GM19395 (cell line): Measurements from ENCODE around the gene TMEM117.
"Not testable (repeated sequence)": the region's sequence is repeated elsewhere in the genome, so short reads cannot be mapped to it uniquely, and the experiment has no call there.

Experiments used
- ATAC-seq: cut with Tn5 transposase; IDR thresholded peaks from one replicate; pipeline ENCODE4 v1.9.1; 2021; ENCODE audit warnings: mild to moderate bottlenecking, moderate library complexity; ENCODE audit not compliant: unreplicated experiment

TMEM117 gene

GRCh38 chr12:43836475-43836989 lies 651 bp downstream of the TMEM117 start:
- peak; percentile 27 for ATAC-seq

DNA sequence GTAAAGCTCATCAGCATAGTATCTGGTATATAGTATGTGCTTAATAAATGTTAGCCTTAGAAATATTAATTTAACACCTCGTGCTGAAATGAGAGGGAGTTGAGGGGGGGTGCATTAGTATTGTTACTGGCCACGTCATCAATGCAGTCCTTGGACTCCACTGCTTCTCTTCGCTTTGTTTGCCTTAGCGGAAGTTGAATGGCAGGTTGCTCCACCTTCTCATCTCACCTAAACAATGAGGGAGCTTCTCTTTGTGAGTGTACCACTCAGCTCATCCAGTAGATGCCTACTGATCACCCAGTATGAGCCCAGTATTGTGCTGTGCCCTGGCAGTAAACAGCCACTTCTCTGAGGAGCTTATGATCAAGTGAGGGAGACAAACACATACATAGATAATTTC lies 4.5 kb downstream of the TMEM117 start:
- no peak for ATAC-seq

DNA sequence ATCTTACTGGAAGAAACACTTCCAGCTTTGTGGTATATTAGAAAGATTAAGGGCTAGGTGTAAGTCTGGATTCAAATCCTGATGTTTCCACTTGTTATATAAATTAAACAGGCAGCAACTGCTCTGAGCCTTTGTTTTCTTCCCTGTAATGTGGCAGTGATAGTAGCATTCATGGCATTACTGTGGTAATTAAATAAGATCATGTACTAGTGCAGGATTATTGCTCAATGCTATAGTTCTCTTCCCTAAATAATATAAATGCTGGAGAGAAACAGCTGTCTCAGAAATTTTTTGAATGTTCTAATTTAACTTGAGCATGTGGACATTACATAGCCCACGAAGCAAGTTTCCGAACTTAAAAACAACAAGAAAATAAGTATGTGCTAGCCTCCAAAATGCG lies 5.4 kb downstream of the TMEM117 start:
- ATAC-seq = no peak

DNA sequence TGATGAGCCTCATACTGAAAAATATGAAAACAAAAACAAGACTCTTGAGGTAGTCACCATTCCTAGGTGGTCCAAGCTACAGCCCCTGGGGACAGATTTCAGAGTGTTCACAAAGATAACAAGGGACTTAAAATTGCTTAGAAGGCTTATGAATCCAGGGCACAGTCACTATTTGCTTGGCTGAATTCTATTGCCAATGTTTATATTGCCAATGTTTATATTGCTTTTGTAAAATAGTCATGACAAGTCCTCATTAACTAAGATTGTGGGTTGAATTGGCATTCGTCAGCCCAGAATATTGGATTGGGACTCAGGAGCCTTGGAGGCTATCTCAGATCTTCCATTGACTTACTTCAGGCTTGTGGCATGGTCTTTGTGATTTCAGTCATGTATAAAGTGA lies 6.4 kb downstream of the TMEM117 start:
- no peak for ATAC-seq

DNA sequence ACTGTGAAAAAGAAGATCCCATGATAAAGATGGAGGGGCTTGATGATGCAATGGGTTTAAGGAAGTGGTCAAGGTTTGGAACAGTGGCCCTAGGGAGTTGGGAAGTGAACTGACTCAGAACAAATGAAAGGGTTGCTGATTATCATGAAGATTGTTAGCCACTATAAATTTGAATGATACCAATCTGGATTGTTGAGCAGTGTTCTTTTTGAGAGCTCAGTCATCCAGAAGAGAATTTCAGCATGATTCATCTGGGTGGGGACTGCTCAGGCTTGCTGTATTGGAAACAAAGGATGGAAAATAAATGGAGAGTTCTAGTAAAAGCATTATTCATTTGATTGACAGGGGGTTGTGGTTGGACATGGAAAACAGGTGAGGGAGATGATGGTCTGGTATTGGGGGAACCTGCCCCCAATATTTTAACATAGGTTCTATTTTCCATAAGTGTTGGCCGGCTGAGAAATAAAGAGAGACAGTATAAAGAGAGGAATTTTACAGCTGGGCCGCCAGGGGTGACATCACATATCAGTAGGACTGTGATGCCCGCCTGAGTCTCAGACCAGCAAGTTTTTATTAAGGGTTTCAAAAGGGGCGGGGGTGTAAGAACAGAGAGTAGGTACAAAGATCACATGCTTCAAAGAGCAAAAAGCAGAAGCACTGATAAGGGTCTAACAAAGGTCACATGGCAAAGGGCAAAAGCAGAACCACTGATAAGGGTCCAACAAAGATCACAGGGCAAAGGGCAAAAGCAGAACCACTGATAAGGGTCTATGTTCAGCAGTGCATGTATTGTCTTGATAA lies 11.7 kb downstream of the TMEM117 start:
- not testable (repeated sequence) for ATAC-seq

GRCh38 chr12:43848226-43848507 lies 12.3 kb downstream of the TMEM117 start:
- no peak for ATAC-seq

DNA sequence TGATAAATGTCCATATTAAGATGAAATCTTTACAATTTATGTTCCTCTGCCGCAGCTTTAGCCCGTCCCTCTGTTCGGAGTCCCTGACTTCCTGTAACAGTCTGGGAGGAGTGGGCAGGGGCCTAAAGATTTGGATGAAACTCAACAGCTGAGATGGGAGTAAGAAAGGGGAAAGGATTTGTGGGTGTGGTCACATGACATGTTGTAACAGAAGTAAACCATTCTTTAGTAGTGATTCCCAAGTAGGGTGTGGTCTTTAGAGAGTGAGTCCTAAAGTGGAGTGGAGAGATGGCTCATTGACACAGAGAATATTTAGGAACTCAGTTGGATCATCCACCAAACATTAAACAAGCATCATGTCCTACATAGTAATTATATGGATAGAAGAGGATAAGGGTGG lies 12.9 kb downstream of the TMEM117 start:
- no peak for ATAC-seq

DNA sequence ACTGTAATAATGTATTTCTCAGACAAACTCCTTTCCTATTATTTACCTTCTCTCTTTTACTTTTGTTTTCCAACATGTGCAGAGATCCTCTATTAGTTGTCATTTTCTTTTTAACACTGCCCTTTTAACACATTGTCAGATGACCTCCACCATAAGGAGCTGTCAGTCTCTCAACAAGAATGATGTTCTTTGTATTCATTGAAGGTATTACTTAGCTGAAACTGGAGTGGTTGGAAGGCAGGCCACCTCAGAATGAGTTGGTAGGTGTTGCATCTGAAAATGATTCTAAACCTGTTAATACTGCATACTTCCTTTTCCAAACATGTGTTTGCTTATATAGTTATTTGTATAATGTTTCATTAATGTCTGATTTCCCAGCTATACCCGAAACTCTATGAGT lies 16.9 kb downstream of the TMEM117 start:
- ATAC-seq = peak; percentile 55

DNA sequence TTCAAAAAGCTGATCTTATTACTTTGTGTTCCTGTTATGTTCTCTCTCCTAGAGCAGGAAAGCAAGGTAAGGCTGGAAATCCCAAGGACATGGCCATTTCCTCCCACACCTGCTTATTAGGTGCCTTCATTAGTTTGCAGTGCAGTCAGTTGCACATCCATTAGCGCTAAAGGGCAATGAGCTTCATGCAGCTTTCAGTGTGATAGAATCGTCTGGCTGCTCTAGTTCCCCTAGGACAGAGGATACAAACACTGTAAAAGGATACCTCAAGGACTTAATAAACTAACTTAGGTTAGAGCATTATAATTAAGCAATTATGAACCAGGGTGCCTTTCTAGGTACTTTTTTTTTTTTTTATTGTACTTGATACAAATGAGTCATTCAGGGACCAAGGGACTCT lies 21.1 kb downstream of the TMEM117 start:
- ATAC-seq = no peak

DNA sequence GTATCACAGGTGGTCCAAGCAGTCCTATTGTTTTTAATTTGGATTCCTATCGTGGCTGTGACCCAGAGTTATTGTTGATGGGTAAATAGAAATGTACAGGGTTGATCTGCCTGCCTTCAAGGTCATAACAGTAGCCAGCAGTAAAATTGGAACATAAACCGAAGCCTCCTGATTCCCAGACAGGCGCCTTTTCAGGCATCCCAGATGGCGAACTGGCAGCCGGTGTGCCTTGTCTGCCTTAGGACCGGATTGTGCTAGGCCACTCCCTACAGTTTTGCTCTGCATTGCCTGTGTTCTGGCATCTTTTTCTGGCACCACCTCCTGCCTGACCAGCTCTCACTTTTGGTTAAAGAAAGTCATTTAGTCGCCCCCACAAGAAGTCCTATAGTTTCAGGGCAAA lies 22.2 kb downstream of the TMEM117 start:
- no peak for ATAC-seq

- ATAC-seq = no peak
Measured at GRCh38 chr12:43858991-43859390, 23.1 kb downstream of the TMEM117 start.

GRCh38 chr12:43861015-43861839 lies 25.3 kb downstream of the TMEM117 start:
- no peak for ATAC-seq

DNA sequence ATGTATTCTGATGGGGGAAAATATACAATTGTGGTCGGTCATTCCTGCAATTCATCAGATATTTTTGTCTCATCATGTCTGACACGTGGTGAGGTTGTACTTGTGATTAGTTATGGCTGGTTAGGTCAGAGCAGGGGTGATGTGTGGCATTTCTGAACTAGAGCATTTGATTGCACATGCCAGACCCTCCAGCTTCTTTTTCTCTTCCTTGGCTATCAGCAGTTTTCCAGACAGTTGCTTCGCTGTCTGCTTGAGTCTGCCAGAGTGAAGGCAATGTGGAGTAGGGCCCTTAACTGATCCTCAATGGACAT lies 25.9 kb downstream of the TMEM117 start:
- ATAC-seq = no peak

GRCh38 chr12:43863770-43864366 lies 28.0 kb downstream of the TMEM117 start:
- no peak for ATAC-seq

DNA sequence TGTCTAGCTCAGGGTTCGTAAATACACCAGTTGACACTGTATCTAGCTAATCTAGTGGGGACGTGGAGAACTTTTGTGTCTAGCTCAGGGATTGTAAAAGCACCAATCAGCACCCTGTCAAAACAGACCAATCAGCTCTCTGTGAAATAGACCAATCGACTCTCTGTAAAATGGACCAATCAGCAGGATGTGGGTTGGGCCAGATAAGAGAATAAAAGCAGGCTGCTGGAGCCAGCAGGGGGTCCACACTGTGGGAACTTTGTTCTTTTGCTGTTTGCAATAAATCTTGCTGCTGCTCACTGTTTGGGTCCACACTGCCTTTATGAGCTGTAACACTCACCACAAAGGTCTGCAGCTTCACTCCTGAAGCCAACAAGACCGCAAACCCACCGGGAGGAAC lies 28.7 kb downstream of the TMEM117 start:
- not testable (repeated sequence) for ATAC-seq

DNA sequence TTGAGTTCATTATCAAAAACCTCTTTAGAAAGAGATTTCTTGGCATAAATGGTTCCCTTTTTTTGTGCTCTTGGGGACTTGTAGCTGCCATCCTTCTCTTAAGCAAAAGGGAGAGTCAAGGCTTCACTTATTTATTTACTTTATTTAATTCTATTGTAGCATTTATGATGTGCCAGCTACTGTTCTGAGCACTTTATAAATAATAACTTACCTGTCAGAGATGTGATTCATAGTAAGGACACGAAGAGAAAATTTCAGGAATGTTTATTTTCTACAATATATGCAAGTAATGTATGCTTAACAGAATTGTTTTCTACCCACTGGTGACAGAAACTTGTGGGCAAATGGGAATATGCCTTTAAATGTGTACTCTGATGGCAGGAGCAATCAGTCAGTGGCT lies 33.3 kb downstream of the TMEM117 start:
- no peak for ATAC-seq

DNA sequence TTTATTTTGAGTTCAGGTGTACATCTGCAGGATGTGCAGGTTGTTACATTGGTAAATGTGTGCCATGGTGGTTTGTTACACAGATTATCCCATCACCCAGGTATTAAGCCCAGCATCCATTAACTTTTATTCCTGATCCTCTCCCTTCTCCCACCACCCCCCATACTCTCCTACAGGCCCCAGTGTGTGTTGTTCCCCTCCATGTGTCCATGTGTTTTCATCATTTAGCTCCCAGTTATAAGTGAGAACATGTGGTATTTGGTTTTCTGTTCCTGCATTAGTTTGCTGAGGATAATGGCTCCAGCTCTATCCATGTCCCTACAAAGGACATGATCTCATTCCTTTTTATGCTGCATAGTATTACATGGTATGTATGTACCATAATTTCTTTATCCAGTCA lies 33.9 kb downstream of the TMEM117 start:
- ATAC-seq = not testable (repeated sequence)

- not testable (repeated sequence) for ATAC-seq
Measured at GRCh38 chr12:43871258-43871657, 35.4 kb downstream of the TMEM117 start.

- no peak for ATAC-seq
Measured at GRCh38 chr12:43872396-43872795, 36.5 kb downstream of the TMEM117 start.

DNA sequence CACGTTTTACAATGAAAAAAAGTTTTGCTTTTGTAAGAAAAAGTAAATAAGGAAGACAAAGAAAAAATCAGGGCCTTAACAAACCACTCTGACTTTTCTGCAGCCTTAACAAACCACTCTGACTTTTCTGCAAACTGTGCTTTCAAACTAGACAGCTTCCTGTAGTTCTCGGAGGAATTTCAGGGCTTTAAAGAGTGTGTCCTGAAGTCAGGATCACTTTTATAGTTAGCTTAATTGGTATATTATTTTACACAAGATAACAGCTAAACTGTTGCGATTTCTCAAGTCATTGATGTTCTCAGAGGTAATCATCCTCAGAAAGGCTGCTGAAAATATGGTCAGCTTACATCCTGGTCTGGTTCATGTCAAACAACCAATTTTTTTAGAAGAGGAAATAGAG lies 42.2 kb downstream of the TMEM117 start:
- no peak for ATAC-seq

- ATAC-seq = no peak
Measured at GRCh38 chr12:43880547-43880946, 44.7 kb downstream of the TMEM117 start.

- peak; percentile 92 for ATAC-seq
Measured at GRCh38 chr12:43882578-43883178, 46.8 kb downstream of the TMEM117 start.
